HG03378 (cell line): ENCODE measurements around the gene MRPL32.
"Not testable (repeated sequence)": the region's sequence is repeated elsewhere in the genome, so short reads cannot be mapped to it uniquely, and the experiment has no call there.

Source experiments
- ATAC-seq: cut with Tn5 transposase; IDR thresholded peaks from one replicate; pipeline ENCODE4 v1.9.1; 2021; ENCODE audit warnings: mild to moderate bottlenecking, moderate library complexity; ENCODE audit not compliant: unreplicated experiment

The MRPL32 gene

DNA sequence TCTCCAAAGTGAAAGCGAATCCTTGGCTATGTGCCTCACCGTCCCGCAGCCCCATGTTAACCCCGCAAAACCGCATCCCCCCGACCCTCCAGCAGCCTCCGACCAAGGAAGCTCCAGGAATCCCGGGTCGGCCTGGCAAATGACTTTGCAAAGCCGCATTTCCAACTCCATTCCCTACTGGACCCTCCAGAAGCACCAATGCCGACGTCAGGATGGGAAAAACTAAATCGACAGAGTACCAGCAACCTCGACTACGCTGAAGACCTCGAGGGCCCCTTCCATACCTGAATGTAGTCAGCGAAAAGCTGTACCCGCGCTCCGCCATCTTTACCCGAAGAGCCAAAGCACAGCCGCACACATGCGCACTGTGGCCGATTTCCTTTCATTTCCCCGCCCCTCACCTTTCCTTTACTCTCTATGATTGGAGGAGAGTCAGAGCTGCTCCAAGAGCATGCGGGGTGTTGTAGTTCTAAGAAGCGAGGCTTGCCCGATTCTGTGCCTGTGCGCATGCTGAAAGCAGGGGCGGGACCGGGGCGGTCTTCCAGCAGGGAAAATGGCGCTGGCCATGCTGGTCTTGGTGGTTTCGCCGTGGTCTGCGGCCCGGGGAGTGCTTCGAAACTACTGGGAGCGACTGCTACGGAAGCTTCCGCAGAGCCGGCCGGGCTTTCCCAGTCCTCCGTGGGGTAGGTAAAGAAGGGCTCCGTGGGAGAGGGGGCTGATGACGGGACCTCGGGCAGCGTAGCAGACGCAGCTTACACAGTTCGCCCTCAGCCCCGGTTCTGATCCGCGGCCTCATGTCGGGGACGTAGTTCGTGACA is at the start of gene MRPL32, which contains the start of gene PSMA2:
TSS of gene MRPL32 (plus strand) at position 543 of the 818 bp plus-strand sequence. CDS start at position 554, 11 bp downstream.
TSS of gene PSMA2 (minus strand) at position 341 of the 818 bp plus-strand sequence. CDS start at position 325, 16 bp downstream.
- peak; percentile 99 for ATAC-seq

- no peak for ATAC-seq
Measured at GRCh38 chr7:42883950-42884349, 48.2 kb upstream of the MRPL32 start.

DNA sequence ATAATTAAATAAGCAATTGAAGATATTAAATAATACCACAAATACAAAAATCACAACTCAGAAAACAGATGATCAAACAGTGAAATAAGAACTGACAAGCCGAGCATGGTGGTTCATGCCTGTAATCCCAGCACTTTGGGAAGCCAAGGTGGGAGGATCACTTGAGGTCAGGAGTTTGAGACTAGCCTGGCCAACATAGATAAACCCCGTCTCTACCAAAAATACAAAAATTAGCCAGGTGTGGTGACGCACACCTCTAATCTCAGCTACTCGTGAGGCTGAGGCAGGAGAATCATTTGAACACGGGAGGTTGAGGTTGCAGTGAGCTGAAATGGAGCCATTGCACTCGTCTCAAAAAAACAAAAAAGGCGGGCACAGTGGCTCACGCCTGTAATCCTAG is 47.0 kb upstream of the MRPL32 start:
- not testable (repeated sequence) for ATAC-seq

DNA sequence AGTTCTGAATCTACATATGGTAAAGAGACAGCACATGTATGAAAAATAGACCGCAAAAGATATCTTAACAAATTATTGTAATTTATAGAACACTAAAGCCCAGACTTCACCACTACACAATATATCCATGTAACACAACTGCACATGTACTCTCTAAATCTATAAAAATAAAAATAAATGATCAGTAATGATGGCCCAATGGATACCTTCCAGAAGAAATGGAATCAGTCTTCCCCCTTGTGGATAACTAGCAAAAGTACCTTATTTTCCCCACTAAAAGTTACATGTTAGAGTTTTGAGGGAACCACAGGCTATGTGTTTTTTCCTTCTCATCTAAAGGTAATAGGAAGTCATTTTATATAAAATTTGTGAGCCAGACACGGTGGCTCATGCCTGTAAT is 46.0 kb upstream of the MRPL32 start:
- ATAC-seq = no peak

DNA sequence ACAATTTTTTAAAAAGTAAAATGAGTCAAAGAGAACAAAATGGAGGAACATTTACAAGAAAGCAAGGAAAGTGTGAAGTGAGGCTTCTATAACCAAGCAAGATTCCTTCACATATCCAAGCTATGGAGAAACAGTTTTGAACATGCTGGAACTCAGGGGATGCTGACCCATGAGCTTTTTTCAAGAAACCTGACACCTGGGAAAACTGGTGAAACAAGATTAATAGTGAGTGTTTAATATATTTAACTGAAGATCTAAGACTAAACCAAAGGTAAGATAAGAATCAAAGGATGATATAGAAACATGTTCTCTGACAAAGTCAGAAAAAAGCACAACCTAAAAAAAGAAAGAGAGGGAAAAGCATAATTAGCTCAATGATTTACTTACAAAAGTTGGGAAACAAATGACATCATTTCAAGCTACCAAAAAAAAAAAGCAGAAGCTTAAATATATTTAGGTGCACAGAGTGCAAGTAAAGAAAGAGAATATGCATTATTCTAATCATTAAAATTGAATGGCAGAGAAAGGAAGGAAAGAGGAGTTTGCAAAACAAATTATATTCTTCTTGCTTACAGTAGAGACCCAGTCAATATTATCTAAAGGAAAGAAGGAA is 45.2 kb upstream of the MRPL32 start:
- ATAC-seq = no peak

GRCh38 chr7:42893346-42894240 is 38.6 kb upstream of the MRPL32 start:
- no peak for ATAC-seq

GRCh38 chr7:42900842-42901241 is 31.3 kb upstream of the MRPL32 start:
- no peak for ATAC-seq

DNA sequence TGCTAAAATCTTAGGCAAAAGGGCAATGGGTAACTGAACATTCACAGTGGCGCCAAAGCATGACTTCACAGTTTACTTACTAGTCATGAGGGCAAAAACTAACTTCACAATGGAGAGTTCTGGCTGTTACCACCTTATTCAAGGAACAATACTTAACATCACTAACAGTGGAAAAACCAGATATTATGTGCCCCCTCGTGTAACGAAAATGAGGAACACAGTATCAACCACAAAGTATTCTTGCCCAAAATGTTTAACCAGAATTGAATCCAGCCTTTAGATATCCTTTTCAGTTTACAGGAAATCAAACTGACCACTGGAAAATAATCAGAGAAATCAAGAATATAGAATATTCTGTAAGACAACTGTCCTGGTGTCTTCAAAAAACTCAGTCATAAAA is 29.8 kb upstream of the MRPL32 start:
- no peak for ATAC-seq

GRCh38 chr7:42906181-42906580 is 26.0 kb upstream of the MRPL32 start:
- no peak for ATAC-seq

- ATAC-seq = no peak
Measured at GRCh38 chr7:42907316-42907715, 24.9 kb upstream of the MRPL32 start.

DNA sequence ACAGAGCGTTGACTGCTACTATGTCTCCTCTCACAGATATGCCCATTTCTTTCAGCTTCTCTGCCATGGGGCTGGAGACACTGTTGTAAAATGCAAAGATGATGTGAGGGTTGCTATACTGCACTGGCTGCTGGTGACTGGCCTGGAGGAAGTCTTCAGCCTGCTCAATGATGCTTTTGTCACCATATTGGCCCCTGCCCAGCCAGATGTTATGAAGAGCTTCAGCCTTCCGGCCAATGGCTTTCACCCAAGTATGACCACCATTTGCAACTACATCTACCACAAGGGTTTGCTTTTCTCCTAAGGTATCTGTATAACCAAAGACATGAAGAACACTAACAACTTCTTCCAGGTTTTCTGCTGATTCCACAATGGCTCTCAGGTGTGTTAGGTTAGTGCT is 21.9 kb upstream of the MRPL32 start:
- no peak for ATAC-seq

DNA sequence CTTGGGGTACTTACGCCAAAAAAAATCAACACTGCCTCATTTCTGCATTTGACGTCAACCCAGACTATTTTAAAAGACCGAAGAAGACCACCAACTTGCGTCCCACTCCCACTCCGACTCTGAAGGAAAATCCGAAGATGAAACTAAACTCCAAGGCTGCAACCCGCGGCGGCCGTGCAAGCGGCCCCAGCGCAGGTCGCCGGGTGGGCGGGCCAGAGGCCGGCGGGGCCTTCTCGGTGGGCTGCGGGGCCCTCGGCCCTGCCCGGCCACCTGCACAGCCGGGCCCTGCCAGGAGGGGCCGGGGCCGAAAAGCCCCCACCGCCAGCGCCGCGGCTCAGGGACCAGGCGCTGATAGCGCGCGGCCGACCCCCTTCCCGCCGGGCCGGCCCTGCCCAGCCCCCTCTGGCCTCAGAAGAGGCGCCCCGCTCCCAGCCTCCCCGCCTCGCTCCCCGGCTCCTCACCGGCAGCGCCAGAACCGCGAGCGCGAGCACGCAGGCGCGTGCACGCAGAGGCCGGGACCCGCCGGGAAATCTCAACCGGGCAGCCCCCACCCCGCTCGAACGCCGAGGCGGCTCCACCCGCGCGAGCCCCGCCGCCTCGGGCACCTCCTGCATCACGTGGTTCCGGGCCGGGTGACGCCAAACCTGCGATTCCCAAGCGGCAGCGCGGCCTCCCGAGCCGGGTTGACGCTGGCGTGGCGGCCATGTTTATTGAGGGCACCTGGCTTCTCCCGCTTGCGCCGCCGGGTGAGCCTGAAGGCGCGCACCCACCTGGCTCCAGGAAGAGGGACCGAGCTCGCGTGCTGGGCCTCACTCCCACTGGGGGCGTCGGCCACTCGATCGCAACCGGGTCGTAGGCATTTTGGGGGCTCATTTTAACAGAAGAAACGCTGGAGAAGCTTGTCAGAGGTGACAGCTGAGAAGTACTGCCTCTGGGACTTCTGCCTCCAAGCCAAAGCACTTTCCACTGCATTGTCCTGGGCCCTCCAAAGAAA is 20.4 kb upstream of the MRPL32 start, which contains the start of gene C7orf25:
TSS of gene C7orf25 (minus strand) at position 617 of the 994 bp plus-strand sequence. CDS start 1,170 bp downstream, outside the sequence.
- ATAC-seq = peak; percentile 88

DNA sequence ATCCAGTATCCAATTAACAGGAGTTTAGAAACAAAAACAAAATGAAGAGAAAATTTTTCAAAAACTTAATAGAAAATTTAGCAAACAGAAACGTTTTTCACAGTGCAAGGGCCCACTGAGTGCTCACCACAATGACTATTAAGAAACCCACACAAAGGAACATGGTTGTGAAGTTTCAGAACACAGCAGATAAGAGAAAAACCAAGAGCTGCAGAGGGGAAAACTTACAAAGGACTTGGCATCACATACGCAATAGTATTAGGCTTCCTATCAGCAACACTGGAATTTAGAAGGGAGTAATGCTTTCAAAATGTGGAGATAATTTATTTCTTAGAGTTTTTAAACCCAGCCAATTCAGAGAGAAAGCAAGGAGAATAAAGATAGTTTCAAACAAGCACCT is 18.6 kb upstream of the MRPL32 start:
- no peak for ATAC-seq

GRCh38 chr7:42914009-42914408 is 18.2 kb upstream of the MRPL32 start:
- ATAC-seq = no peak

DNA sequence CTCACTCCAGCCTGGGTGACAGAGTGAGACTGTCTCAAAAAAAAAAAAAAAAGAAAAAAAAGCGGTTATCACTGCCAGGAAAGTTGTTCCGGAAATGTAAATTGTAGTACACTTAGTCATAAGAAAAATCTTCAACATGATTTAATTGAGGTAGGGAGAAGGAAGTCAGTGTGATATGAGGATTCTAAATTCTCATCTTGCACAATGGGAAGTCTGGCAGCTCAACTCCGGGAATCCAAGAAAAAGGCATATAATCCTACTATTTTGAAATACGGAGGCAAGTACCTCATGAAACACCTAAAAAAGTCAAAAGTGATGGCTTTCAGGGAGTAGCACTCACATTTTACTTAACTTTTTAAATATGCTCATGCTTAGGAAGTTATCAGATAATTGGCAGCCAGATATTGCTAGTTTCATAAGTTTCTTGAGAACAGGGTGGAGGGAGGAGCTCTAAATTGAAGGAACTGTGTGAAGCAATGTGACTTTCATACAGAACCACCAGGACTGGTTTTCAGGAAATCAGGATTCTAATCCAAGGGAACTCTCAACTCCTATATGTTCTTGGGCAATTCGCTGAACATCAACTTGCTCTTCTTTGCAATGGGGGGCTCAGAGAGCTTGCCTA is 17.6 kb upstream of the MRPL32 start:
- ATAC-seq = no peak

- ATAC-seq = no peak
Measured at GRCh38 chr7:42915356-42915755, 16.8 kb upstream of the MRPL32 start.

DNA sequence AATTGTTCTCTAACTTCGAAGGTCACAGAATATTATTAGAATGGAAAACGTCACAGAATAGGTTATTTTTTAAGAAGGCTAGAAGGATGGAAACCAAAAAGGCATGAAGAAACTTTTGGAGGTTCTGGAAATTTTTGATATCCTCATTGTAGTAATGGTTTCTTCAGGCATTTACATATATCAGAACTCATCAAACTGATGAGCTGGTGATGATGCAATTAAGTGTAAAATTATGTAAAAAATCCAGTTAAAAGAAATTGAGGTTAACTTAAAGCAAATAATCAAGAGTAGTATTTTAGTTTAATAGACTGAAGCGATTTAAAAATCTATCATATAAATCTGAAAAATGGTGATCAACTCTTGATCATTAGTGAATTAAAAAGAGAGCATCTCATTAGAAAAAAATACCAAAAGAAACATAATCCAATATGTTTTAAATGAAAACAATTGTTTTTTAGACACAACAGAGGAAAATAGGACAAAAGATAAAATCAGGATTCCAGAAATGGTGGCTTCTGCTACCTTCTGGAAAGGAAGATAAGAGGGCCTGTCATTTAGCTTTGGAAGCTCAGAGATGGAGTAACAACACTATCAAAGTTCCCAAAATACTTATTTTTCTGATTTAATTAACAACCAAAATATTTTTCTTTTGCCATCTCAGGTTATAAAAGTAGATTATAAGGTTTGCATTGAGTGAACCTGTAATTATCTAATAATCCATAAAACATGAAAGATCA is 10.0 kb upstream of the MRPL32 start:
- no peak for ATAC-seq

DNA sequence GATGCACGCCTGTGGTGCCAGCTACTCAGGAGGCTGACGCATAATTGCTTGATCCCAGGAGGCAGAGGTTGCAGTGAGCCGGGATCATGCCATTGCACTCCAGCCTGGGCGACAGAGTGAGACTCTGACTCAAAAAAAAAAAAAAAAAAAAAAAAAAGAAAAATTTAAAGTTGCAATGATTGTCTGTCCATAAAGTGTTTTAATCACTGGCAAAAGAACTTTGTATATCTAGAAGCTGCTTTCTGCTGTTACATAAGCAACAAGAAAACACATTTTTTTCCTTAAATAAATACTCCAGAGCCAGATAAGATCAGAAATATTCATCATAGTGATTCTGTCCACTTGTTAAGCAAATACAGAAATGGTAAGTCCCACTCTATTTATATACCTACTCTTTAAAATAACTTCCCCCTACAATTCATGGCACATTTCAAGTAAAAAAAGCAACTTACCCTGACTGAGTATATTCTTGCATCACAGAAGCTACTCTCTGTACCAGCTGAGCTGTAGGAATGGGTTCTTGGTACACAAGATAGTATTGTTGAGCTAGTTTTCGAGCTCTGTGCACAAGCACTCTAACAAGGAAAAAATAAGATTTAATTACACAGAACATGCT is 7.8 kb upstream of the MRPL32 start:
- ATAC-seq = no peak
